CD4-positive, alpha-beta T cell (primary cell): ENCODE results near the gene INPP4B. TPM values are rescaled to one million over a fixed set of nuclear protein-coding genes. Genes with fewer than 3 reads are reported as not detected.

ENCODE experiments used
- ATAC-seq: fragments of 200-7000 bp; cut with Tn5 transposase; one replicate; pipeline ENCODE4 v1.10.0; 2022; ENCODE audit warnings: mild to moderate bottlenecking; ENCODE audit not compliant: poor library complexity
- CTCF ChIA-PET: fragments of 350-600 bp; sonication (Branson Sonifier 250); formaldehyde crosslinking; loops from one replicate; lab custom pipeline; 2021; ENCODE audit warnings: antibody characterized with exemption, inconsistent platforms; lab: Charles Lee
- POLR2A ChIA-PET: fragments of 350-600 bp; sonication (Branson Sonifier 250); formaldehyde crosslinking; loops from one replicate; lab custom pipeline; 2021; ENCODE audit warnings: antibody characterized with exemption, inconsistent platforms; lab: Charles Lee
- DNase-seq, 14 experiments: peaks; one replicate each; pipeline ENCODE4 v3.0.0-alpha.2; 2013 to 2020; ENCODE audit warnings: mixed read lengths in 2 of 14
- H3K27ac ChIP-seq, 2 donors: one replicate each; pipeline versions ENCODE4 v1.5.1 to v1.7.0; 2013; ENCODE audit warnings: low read length in 2 of 2, low read depth in 1 of 2, mild to moderate bottlenecking in 1 of 2
- H3K27me3 ChIP-seq, 2 experiments: 1 replicate in 1 of 2; 2 replicates in 1 of 2; pipeline versions ENCODE4 v1.6.1 to v1.7.0; 2013; ENCODE audit warnings: low read length in 2 of 2, control low read depth in 1 of 2, mild to moderate bottlenecking in 1 of 2, moderate library complexity in 1 of 2; ENCODE audit not compliant: insufficient read depth in 2 of 2, control insufficient read depth in 1 of 2
- H3K36me3 ChIP-seq: one replicate; pipeline ENCODE4 v1.6.1; 2013; ENCODE audit warnings: low read length, control low read depth; ENCODE audit not compliant: insufficient read depth
- H3K4me1 ChIP-seq: one replicate; pipeline ENCODE4 v1.6.1; 2013; ENCODE audit warnings: low read length, control low read depth; ENCODE audit not compliant: insufficient read depth
- H3K4me3 ChIP-seq: one replicate; pipeline ENCODE4 v1.5.1; 2013; ENCODE audit warnings: mild to moderate bottlenecking, low read length, moderate library complexity
- H3K9me3 ChIP-seq, 2 experiments: 1 replicate in 1 of 2; 2 replicates in 1 of 2; pipeline versions ENCODE4 v1.6.1 to v1.7.0; 2013; ENCODE audit warnings: low read length in 2 of 2, mild to moderate bottlenecking in 2 of 2, control low read depth in 1 of 2, moderate library complexity in 1 of 2; ENCODE audit not compliant: control insufficient read depth in 1 of 2, insufficient read depth in 1 of 2
- H3K27ac Mint-ChIP-seq: one replicate; pipeline ENCODE4 v1.8.0; 2020; ENCODE audit warnings: mixed read lengths
- H3K27me3 Mint-ChIP-seq: one replicate; pipeline ENCODE4 v1.8.0; 2021; ENCODE audit warnings: mixed read lengths
- H3K36me3 Mint-ChIP-seq: one replicate; pipeline ENCODE4 v1.8.0; 2021; ENCODE audit warnings: low read depth, mixed read lengths
- H3K4me1 Mint-ChIP-seq: one replicate; pipeline ENCODE4 v1.8.0; 2021; ENCODE audit warnings: low read depth, mixed read lengths
- H3K4me3 Mint-ChIP-seq: one replicate; pipeline ENCODE4 v1.8.0; 2020; ENCODE audit warnings: mild to moderate bottlenecking, mixed read lengths
- H3K9me3 Mint-ChIP-seq: one replicate; pipeline ENCODE4 v1.8.0; 2020; ENCODE audit warnings: mixed read lengths
- CTCF ChIP-seq: fragments of 200-600 bp; IDR thresholded peaks from one replicate; pipeline ENCODE4 v1.8.0; 2022; ENCODE audit warnings: antibody characterized with exemption, mild to moderate bottlenecking
- intact Hi-C, 2 experiments: fragments of 100-400 bp; cut with DNase I in 1 of 2; cut with micrococcal nuclease in 1 of 2; formaldehyde crosslinking; loops; one replicate each; pipeline versions ENCODE4 v1.15.1 to v1.9.0; 2023 to 2025; cut with DNase I, micrococcal nuclease
- total RNA-seq, 174 experiments: library from RNA in 2 of 174; stranded (reverse) in 2 of 174; gene quantifications; one replicate each; pipeline ENCODE4 v1.2.3 and lab custom pipeline; 2021 to 2026

INPP4B gene
- total RNA-seq, 2 experiments from 2014 or later: 50.7 to 53.8 TPM

GRCh38 chr4:142565771-142566170 is 280.3 kb downstream of the INPP4B start:
- DNase-seq: peak in 5 of 14 experiments; percentile 15 to 85 (median 74)
- POLR2A ChIA-PET: interaction anchor here (1.2 to 3.6 kb wide), 12 partner anchors 10 to 279 kb away, joined by 3 to 49 read pairs (median 12); no protein-coding TSS in a partner anchor
- peak overlapping the region; percentile 54 for H3K4me3 ChIP-seq

GRCh38 chr4:142563682-142564291 is 282.3 kb downstream of the INPP4B start:
- Histone ChIP-seq H3K4me3 (no peak overlapping the region), H3K27ac (peak overlapping the region in 1 of 2 donors; percentile 78), H3K4me1 (peaks cover 16% of the 10 kb centered on the region), H3K9me3 (no peaks in the 10 kb centered on the region), H3K27me3 (no peaks in the 10 kb centered on the region), H3K36me3 (no peaks in the 10 kb centered on the region)
- Mint-ChIP-seq H3K27ac (peak overlapping the region; percentile 83), H3K4me1 (peaks cover 79% of the 10 kb centered on the region), H3K36me3 (peaks cover 14% of the 10 kb centered on the region), H3K4me3 (peak overlapping the region; percentile 66), H3K27me3 (no peaks in the 10 kb centered on the region), H3K9me3 (no peaks in the 10 kb centered on the region)
- intact Hi-C loops: loop anchor here (5.0 to 10.0 kb wide), 3 partner anchors 166 to 281 kb away; partner anchors contain the start of gene INPP4B (in 1 of the 2)
- TF ChIP-seq CTCF: no peak
- ChIA-PET CTCF (interaction anchor here (1.5 kb wide), 1 partner anchor 207 kb away, joined by 3 read pairs; no protein-coding TSS in a partner anchor), POLR2A (interaction anchor here (1.5 kb wide), 1 partner anchor 10 kb away, joined by 6 read pairs; no protein-coding TSS in a partner anchor)
- DNase-seq: no peak
- no peak for ATAC-seq

More at GRCh38 chr4:142565771-142566170, 280.3 kb downstream of the INPP4B start:
- intact Hi-C loops: loop anchor here in 1 of 2 experiments (2.0 to 10.0 kb wide), 6 partner anchors 137 to 283 kb away; partner anchors contain the start of gene INPP4B
- no peaks in the 10 kb centered on the region for H3K36me3 ChIP-seq
- Mint-ChIP-seq H3K4me3 (peak overlapping the region; percentile 88), H3K27ac (peak overlapping the region; percentile 95), H3K27me3 (no peaks in the 10 kb centered on the region), H3K9me3 (no peaks in the 10 kb centered on the region), H3K4me1 (peaks cover 71% of the 10 kb centered on the region), H3K36me3 (peaks cover 16% of the 10 kb centered on the region)
- peak; percentile 78 for ATAC-seq
- peak overlapping the region; percentile 72 to 78 for H3K27ac ChIP-seq
- TF ChIP-seq CTCF: no peak
- H3K9me3 ChIP-seq: no peaks in the 10 kb centered on the region
- peaks cover 7% of the 10 kb centered on the region for H3K4me1 ChIP-seq
- H3K27me3 ChIP-seq: no peaks in the 10 kb centered on the region
- CTCF ChIA-PET: interaction anchor here (1.4 to 3.3 kb wide), 3 partner anchors 16 to 211 kb away, joined by 3 to 32 read pairs (median 3); no protein-coding TSS in a partner anchor

DNA sequence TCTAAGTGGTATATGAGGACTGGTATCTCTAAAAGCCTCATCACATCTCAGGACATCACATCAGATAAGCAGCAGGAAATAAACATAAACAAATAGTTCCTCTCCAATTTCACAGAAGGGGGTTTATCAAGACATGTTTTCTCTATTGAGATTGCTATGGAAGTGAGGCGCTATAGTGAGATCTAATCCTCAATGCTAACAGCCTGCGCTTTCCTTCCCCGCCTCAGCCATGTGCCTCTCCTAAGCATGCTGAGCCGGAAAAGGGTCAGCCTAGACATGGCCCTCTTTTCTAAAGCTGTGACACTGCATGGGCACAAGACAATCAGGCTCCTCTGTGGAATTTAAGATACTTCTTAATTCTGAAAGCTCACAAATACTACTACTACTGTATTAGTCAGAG is 286.1 kb downstream of the INPP4B start:
- ChIA-PET POLR2A (no interaction called here), CTCF (no interaction called here)
- DNase-seq: peak in 1 of 14 experiments; percentile 38
- no peak overlapping the region for H3K27ac Mint-ChIP-seq
- intact Hi-C loops: loop anchor here (5.0 to 10.0 kb wide), 4 partner anchors 162 to 285 kb away; partner anchors contain the start of gene INPP4B (in 2 of the 2)
- H3K4me1 Mint-ChIP-seq: peaks cover 78% of the 10 kb centered on the region
- no peak for TF ChIP-seq CTCF
- H3K4me3 Mint-ChIP-seq: no peak overlapping the region
- no peaks in the 10 kb centered on the region for H3K9me3 Mint-ChIP-seq
- no peaks in the 10 kb centered on the region for H3K36me3 Mint-ChIP-seq
- no peaks in the 10 kb centered on the region for H3K9me3 ChIP-seq
- H3K4me3 ChIP-seq: no peak overlapping the region
- H3K27ac ChIP-seq: no peak overlapping the region
- no peaks in the 10 kb centered on the region for H3K36me3 ChIP-seq
- H3K27me3 Mint-ChIP-seq: no peaks in the 10 kb centered on the region
- no peaks in the 10 kb centered on the region for H3K27me3 ChIP-seq
- no peak for ATAC-seq
- H3K4me1 ChIP-seq: peaks cover 32% of the 10 kb centered on the region
